Endothelial cell (in vitro differentiated cells): ENCODE measurements around the gene NLRC5. TPM values are rescaled to one million over a fixed set of nuclear protein-coding genes. Genes with fewer than 3 reads are reported as not detected.

ENCODE experiments used
- DNase-seq: peaks from one replicate; pipeline ENCODE4 v3.0.0; 2021; ENCODE audit warnings: low spot score
- H3K27ac Mint-ChIP-seq: one replicate; pipeline ENCODE4 v1.8.0; 2021; ENCODE audit warnings: mixed read lengths, inconsistent platforms; ENCODE audit not compliant: unreplicated experiment
- H3K27me3 Mint-ChIP-seq: one replicate; pipeline ENCODE4 v1.8.0; 2021; ENCODE audit warnings: mild to moderate bottlenecking, moderate library complexity, mixed read lengths, inconsistent platforms; ENCODE audit not compliant: unreplicated experiment
- H3K36me3 Mint-ChIP-seq: one replicate; pipeline ENCODE4 v1.8.0; 2021; ENCODE audit warnings: mild to moderate bottlenecking, low read depth, mixed read lengths, inconsistent platforms; ENCODE audit not compliant: unreplicated experiment
- H3K4me1 Mint-ChIP-seq: one replicate; pipeline ENCODE4 v1.8.0; 2021; ENCODE audit warnings: mild to moderate bottlenecking, mixed read lengths, inconsistent platforms; ENCODE audit not compliant: unreplicated experiment
- H3K4me3 Mint-ChIP-seq: one replicate; pipeline ENCODE4 v1.8.0; 2021; ENCODE audit warnings: mild to moderate bottlenecking, mixed read lengths, inconsistent platforms; ENCODE audit not compliant: unreplicated experiment
- H3K9me3 Mint-ChIP-seq: one replicate; pipeline ENCODE4 v1.8.0; 2021; ENCODE audit warnings: mixed read lengths, inconsistent platforms; ENCODE audit not compliant: unreplicated experiment
- total RNA-seq: library from RNA; stranded (reverse); fragmentation: NEBNext Ultra II Directional; extraction: Animal tissue kit (Norgen Biotek cat#: 25700); gene quantifications from one replicate; pipeline ENCODE4 v1.2.1, GENCODE V29; 2021; ENCODE audit not compliant: unreplicated experiment
- TF ChIP-seq, protein P1 (sequence below): fragments of 200-600 bp; sonication (generic); IDR thresholded peaks from one replicate; pipeline ENCODE4 v1.5.0; 2021; ENCODE audit warnings: antibody characterized with exemption; ENCODE audit not compliant: unreplicated experiment

The NLRC5 gene
- total RNA-seq, 1 donor from 2014 or later: 2.4 TPM

DNA sequence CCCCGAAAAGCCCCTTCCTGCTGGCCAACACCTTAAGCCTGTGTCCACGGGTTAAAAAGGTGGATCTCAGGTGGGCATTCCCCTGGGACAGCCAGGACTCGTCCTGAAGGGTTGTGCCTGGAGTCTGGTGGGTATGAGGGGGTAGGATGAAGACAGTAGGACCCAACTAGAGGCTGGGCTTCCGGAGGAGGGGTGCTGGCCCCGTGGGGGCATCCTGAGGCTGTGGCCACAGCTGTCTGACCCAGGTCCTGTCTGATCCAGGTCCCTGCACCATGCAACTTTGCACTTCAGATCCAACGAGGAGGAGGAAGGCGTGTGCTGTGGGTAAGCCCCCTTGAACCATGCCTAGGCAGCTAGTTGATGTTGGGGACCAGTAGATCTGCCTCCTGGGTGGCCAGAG, 65.4 kb downstream of the NLRC5 start:
- Mint-ChIP-seq H3K9me3 (no peaks in the 10 kb centered on the region), H3K27ac (no peak overlapping the region), H3K36me3 (peaks cover 4% of the 10 kb centered on the region), H3K4me1 (no peaks in the 10 kb centered on the region), H3K27me3 (peaks cover 6% of the 10 kb centered on the region), H3K4me3 (no peak overlapping the region)
- TF ChIP-seq, protein P1, sequence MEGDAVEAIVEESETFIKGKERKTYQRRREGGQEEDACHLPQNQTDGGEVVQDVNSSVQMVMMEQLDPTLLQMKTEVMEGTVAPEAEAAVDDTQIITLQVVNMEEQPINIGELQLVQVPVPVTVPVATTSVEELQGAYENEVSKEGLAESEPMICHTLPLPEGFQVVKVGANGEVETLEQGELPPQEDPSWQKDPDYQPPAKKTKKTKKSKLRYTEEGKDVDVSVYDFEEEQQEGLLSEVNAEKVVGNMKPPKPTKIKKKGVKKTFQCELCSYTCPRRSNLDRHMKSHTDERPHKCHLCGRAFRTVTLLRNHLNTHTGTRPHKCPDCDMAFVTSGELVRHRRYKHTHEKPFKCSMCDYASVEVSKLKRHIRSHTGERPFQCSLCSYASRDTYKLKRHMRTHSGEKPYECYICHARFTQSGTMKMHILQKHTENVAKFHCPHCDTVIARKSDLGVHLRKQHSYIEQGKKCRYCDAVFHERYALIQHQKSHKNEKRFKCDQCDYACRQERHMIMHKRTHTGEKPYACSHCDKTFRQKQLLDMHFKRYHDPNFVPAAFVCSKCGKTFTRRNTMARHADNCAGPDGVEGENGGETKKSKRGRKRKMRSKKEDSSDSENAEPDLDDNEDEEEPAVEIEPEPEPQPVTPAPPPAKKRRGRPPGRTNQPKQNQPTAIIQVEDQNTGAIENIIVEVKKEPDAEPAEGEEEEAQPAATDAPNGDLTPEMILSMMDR: no peak
- DNase-seq: no peak

DNA sequence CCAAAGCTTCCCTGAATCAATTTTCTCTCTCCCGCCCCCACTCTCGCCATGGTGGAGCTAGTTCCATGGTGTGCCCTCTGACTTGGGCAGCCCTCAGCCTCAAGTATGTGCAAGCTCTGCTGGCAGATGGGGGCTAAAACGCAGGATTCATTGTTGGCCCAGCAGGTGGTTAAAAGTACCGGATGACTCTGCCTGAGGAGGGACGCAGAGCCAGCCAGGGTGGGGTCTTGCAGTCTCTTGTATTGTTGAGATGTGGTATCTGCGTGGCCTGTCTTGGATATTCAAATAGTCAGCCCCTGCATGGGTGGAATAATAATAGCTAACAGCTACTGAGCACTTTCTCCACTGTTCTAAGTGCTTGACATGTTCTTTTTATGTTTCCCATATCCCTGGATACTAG, 66.3 kb downstream of the NLRC5 start:
- peaks cover 6% of the 10 kb centered on the region for H3K27me3 Mint-ChIP-seq
- no peaks in the 10 kb centered on the region for H3K9me3 Mint-ChIP-seq
- no peak for DNase-seq
- no peaks in the 10 kb centered on the region for H3K4me1 Mint-ChIP-seq
- no peak overlapping the region for H3K27ac Mint-ChIP-seq
- TF ChIP-seq, protein P1: no peak
- no peak overlapping the region for H3K4me3 Mint-ChIP-seq
- H3K36me3 Mint-ChIP-seq: peaks cover 4% of the 10 kb centered on the region

DNA sequence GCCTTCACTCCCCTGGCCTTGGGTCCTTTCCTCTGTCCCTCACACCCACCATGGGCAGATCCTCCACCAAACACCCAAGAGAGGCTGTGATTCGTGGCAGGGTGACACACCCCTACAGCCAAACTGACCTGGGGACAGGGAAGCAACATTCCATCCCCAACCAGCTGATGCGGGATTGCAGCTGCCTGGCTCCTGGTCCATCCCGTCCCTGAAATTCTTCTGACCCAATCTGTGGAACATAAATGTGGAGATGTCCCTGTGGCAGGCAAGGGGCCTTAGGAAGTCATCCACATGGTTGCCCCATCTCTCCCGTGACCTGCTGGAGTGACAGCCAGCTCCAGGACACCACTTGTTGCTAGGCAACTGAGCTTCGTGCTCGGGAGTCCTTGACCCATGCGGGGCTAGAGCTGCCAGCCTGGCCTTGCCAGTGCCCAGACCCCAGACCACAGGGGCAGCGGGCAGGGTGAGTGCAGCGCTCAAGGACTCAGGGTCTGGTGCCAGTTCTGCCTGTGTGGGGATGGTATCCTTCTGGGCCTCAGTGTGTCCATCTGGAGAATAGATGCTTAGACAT, 69.0 kb downstream of the NLRC5 start:
- Mint-ChIP-seq H3K36me3 (peaks cover 4% of the 10 kb centered on the region), H3K27ac (no peak overlapping the region), H3K27me3 (peaks cover 3% of the 10 kb centered on the region), H3K4me1 (no peaks in the 10 kb centered on the region), H3K9me3 (no peaks in the 10 kb centered on the region), H3K4me3 (no peak overlapping the region)
- TF ChIP-seq, protein P1: no peak
- no peak for DNase-seq

GRCh38 chr16:57060323-57061083, 71.1 kb downstream of the NLRC5 start:
- H3K9me3 Mint-ChIP-seq: no peaks in the 10 kb centered on the region
- H3K4me3 Mint-ChIP-seq: no peak overlapping the region
- H3K27ac Mint-ChIP-seq: no peak overlapping the region
- no peak for DNase-seq
- TF ChIP-seq, protein P1: no peak
- H3K36me3 Mint-ChIP-seq: peaks cover 4% of the 10 kb centered on the region
- H3K27me3 Mint-ChIP-seq: no peaks in the 10 kb centered on the region
- H3K4me1 Mint-ChIP-seq: no peaks in the 10 kb centered on the region
